Astrocyte (in vitro differentiated cells and primary cell): ENCODE measurements around the gene CALHM1.

Source experiments
- EZH2 ChIP-seq: IDR thresholded peaks from 2 replicates; pipeline ENCODE4 v1.6.1; 2012; ENCODE audit warnings: mild to moderate bottlenecking, low read length, inconsistent platforms; ENCODE audit not compliant: insufficient read depth
- TF ChIP-seq, protein P1 (sequence below): IDR thresholded peaks from 2 replicates; pipeline ENCODE4 v1.5.1; 2011; ENCODE audit warnings: low read depth, mild to moderate bottlenecking, inconsistent platforms, low read length, moderate library complexity; ENCODE audit not compliant: insufficient read depth

DNA sequence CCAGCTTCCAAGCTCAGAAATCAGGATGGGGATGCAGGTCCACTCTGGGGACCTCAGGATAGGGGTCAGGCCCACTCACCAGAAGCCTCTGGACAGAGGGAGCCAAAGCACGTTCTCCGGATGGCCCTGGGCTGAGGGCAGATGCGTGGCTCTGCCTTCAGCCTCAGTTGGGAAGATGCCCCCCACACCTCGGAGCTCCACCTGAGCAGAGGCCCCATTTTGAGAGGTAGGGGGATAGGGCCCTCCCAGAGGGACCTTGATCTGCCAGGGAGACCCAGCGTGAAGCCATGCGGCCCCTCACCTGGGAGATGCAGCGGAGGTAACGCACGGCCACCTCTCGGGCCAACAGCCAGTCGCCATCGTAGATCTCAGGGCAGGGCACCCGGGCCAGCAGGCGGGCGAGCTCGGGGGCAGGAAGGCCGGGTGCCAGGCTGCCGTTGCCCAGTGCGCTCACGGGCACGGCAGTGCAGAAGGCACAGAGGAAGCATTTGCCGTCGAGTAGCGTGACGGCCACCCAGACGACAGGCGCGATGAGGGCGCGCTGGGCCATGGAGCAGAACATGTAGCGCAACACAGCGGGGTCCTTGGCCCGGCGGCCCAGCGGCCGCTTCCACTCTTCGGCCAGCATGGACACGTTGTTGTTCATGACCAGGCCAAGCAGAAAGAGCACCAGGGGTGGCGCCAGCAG lies 660 bp downstream of the CALHM1 start:
- TF ChIP-seq, protein P1, sequence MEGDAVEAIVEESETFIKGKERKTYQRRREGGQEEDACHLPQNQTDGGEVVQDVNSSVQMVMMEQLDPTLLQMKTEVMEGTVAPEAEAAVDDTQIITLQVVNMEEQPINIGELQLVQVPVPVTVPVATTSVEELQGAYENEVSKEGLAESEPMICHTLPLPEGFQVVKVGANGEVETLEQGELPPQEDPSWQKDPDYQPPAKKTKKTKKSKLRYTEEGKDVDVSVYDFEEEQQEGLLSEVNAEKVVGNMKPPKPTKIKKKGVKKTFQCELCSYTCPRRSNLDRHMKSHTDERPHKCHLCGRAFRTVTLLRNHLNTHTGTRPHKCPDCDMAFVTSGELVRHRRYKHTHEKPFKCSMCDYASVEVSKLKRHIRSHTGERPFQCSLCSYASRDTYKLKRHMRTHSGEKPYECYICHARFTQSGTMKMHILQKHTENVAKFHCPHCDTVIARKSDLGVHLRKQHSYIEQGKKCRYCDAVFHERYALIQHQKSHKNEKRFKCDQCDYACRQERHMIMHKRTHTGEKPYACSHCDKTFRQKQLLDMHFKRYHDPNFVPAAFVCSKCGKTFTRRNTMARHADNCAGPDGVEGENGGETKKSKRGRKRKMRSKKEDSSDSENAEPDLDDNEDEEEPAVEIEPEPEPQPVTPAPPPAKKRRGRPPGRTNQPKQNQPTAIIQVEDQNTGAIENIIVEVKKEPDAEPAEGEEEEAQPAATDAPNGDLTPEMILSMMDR, result no peak
- no peak for TF ChIP-seq EZH2
